HG02884 (cell line): ENCODE measurements around the gene CREBBP.

Experiments used
- ATAC-seq: cut with Tn5 transposase; IDR thresholded peaks from one replicate; pipeline ENCODE4 v1.9.1; 2021; ENCODE audit warnings: mild to moderate bottlenecking, moderate library complexity; ENCODE audit not compliant: unreplicated experiment

The CREBBP gene

DNA sequence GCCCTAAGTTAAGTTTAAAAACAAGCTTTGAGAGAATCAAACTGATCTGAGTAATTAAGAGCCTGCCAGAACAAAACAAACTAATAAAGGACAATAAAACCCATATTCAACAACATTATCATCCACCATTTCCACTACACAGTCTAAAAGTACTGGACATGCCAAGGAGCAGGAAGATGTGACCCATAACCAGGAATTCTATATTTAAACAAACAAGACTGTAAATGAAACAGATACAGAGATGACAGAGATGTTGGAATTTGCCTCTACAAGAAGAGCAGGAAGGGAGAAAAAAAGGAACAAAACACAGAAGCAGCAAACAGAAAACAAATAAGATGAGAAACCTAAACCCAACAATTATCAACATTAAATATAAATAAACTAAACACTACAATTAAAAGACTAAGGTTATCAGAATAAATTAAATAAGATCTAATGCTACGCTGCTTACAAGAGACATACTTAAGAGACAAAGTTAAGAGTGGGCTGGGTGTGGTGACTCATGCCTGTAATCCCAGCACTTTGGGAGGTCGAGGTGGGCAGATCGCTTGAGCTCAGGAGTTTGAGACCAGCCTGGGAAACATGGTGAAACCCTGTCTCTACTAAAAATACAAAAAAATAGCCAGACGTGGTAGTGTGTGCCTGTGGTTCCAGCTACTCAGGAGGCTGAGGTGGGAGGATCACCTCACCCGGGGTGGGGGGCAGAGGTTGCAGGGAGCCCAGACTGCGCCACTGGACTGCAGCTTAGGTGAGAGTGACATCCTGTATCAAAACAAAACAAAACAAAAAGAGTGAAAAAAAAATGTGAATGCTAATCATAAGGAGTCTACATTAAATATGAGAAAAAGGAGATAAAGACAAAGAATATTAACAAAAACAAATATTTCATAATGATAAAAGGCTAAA is 50.6 kb downstream of the CREBBP start:
- ATAC-seq = no peak

DNA sequence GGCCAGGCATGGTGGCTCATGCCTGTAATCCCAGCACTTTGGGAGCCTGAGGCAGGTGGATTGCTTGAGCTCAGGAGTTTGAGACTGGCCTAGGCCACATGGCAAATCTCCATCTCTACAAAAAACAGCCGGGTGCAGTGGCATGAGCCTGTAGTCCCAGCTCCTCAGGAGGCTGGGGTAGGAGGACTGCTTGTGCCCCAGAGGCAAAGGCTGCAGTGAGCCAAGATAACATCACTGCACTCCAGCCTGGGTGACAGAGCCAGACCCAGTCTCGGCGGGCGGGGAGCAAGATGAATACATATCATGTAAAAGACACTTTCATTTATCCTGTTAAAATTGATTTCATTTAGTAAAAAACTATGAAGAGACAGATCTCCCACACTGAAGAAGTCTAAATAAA is 54.6 kb downstream of the CREBBP start:
- no peak for ATAC-seq

DNA sequence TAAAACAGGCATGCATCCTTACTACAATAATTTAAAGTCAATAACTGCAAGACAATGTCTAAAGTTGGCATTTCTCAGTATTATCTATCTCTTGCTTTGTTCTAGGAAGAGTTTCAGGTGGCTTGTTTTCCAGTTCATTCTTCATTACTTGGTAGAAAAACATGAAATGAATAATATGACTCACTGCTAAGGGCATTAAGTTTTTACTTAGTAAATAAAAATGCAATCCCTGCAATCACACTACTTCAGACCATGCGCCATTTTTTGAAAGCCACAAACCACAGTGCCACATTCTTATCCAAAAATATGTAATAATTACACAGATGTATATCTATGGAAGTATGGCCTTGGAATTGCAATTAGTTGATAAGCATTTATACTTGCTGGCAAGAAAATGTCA is 55.4 kb downstream of the CREBBP start:
- no peak for ATAC-seq

DNA sequence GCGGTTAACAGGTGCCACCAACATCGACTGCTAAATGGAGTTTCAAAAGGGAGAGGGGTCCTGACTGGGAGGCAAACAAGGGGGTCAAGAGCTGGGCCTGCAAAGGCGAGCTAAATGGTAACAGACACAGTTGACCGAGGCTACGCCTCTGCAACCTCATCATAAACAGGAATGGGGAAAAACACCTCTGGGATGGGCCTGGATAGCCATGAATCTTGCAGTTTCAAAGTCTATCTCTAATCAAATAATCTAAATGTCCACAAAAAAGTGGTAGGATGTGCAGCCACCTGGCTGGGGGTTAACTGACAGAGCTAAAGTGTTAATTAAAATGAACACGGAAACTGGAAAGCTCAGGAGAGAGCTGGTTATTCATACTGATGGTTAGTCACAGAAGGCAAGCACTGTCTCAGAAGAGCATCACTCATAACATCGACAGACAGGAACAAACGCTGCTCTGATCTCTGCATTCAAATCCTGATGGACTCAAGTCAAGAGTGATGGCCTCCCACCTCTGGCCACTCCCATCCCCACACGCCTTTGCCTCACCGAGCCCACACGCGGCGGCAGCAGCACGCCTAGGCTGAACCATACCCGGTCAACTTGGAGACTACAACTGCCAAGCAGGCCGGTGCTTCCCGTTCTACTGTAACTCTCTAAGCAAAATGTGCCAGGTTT is 56.3 kb downstream of the CREBBP start:
- ATAC-seq = no peak

DNA sequence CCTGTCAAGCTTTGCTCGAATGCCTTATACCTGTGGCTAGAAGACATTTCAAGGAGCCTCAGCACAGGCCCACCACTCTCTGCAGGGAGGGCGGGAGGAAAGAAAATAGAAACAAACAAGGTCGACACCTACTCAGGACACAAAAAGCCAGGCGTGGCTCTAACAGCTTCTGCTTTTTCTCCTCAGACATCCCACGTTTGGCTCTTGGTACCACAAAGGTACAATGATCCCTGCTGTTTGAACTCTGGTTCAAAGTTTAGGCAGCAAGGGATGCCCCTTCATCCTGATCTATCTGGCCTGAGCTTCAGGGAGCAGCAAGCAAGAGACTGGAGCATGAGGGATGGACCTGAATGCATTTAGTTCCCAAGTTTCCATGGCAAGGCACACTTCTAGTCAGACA is 57.1 kb downstream of the CREBBP start:
- ATAC-seq = no peak

DNA sequence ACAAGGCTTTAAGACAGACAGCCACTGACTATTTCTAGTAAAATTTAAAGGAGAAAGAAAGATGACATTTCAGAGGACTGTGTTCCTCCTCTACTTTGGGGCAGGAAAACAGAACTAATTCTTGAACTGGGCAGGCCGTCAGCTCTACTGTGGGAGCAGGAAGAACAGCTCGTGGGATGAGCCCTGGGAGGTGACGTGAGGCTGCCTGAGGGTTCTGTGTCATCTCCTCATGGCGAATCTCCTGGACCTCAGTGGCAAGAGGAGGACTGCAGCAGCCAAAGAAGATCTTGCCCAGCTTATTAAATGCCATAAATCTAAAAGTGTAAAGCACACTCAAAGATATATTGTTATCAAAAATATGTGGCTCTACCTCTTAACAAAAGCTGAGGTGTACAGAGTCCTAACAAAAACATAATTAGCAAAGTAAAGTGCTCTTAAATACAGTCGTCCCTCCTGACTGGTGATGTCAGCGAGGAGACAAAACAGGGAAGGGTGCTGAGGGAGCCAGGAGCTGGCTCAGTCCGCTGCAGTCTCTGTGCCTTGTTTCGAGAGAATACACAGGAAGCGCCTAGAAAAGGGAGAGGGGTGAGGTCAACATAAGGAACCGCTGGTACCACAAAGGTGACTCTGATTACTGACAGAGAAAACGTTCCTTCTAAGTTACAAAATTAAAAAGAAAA is 58.0 kb downstream of the CREBBP start:
- no peak for ATAC-seq

DNA sequence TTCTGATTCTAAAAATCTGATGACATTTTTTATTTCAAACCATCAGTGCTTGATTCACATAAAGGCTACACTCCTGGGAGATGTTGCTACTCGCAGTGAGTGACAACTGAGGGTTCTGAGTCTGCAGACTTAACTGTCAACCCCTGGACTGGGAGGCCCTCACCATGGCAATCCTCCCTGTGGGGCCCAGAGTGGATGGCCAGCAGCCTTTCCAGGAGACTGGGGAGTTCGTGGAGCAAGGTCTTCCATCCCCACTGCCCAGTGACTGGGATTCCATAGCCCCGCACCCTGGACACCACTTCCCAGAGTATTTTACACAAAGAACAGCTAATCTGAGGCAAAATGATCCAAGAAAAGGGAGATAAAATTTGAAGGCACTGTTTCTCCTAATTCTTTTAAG is 59.3 kb downstream of the CREBBP start:
- no peak for ATAC-seq

DNA sequence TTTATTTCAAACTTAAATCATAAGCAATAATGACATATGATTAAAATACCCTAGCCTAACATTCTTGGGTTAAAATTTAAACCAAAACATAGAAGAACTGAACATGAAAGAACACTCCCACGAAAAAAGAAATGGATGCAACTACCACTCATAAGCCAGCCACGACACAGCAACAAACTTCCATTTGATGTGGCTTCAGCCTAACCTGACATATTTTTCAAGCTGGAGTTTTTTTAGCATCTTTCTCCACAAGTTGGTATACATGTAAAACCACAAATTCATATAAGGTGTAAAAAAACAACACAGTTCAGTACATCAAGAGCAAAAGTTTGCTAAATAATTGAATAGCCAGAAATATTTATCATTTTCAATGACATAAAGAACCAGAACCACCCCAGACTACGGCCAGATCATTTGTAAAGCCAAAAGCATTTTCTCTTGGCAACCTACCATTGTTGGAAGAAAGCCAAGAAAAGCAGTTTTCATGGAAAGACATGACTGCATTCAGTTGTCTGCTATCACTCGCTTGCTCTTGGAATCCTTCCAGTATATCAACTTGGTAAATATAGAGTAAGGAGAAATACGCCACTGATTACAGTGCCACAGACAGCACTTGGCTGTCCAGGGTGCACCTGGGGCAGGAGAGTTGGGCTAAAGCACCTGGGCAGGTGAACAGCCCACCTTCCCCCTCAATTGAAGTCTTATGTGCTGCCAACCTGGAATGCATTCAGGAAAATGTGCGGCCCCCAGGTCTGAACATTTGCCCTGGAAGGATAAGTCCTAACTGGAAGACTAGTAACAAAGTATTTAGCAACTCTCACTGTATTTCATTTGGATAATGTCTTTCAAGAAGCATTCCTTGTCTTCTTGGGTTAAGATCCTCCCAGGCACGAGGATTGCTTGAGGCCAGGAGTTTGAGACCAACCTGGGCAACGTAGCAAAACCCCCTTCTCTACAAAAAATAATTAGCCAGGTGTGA is 60.5 kb downstream of the CREBBP start:
- no peak for ATAC-seq

DNA sequence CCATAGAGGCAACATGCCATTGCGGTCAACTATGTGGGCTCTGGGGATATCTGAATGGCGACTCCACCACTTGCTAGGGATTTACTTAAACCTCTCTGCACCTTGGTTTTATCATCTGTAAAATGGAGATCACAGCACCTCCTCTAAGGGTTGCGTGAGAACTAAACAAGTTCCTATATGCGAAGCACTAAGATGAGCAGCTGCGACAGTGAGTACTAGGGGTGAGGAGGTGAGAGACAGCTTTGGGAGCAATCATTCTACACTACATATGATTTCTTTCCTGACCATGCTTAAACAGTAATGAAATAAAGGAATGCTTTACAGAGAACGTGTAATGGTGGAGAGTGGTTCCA is 61.4 kb downstream of the CREBBP start:
- no peak for ATAC-seq

DNA sequence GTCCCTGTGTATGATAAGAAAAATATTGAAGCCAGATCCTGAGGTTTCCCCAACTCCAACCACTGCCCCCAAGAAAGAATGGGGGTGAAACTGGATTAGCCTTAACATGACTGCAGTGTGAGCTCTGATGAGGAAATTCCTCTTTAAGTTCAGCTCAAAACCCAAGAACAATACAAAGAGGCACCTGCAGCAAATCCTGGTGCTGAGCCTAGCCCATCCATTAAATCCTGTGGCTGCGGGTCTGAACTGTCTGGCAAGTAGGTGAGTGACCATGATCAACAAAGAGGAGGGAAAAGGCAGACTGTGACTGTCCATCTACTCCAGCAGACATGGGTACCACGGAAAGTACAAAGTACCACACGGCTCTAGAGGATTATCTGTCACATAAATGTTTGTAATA is 64.2 kb downstream of the CREBBP start:
- ATAC-seq = no peak

DNA sequence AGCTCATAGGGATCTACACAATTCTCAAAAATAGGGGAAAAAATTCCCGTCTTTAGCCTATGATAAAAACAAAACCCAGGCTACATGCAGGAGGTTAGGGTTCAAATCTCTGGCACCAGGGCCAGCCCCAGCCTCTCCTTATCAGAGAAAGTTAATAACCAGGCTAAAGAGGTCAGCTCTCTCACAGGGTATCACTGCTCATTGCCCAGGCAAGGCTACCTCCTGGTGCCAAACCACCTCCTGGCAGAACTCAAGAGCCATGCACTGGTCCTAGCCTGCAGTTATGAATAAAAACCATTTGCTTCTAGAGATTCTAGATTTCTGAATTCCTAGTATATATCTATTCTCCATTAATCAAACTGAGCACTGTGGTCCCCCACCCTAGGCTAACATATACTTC is 65.8 kb downstream of the CREBBP start:
- no peak for ATAC-seq

DNA sequence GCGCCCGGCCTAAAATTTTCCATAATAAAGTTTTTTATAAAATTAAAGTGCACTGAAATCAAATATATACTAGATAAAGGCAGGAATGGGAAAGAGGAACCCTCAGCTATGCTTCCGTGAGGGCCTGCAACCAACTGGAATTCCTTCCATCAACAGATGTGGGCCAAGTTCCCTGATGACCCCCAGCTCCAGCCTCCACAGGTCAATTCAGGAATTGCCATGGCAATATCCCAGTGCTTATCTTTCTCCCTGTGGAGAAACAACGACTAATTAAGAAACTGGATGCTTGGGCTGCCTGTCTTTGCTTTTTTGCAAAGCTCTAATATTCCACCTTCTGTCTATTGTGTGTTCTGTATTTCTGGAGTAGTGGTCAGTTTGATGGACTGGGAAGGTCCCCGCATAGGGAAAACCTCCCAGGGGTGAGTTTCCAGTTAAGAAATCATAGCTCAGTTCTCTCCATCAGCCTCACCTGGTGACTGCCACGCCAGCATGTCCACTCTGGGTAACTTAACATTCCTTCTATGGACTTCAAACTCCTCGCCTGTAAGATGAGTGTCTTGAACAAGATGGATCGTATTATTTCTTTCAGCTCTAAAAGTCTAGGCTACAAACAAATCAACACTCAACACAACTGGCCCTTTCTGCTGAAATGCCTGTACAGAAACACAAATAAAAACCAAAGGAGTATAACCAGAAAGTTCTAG is 67.9 kb downstream of the CREBBP start:
- no peak for ATAC-seq

DNA sequence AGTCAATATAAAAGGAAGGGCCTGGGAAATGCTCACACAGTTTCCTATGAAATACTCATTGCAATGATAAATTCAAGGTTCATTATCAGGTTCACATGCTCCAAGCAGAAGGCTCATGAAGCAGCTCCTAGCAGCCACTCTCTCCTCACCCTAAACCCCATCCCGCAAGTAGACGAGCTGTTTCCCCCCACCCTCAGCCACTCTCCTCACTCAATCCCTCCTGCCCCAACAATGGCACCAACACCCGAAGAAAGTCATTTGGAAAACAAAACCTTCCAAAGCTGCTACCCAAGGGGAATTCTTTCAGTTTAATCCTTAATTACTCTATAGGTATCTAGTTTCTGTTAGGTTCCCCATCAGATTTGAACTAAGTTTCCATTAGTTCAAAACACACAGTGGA is 69.7 kb downstream of the CREBBP start:
- no peak for ATAC-seq

DNA sequence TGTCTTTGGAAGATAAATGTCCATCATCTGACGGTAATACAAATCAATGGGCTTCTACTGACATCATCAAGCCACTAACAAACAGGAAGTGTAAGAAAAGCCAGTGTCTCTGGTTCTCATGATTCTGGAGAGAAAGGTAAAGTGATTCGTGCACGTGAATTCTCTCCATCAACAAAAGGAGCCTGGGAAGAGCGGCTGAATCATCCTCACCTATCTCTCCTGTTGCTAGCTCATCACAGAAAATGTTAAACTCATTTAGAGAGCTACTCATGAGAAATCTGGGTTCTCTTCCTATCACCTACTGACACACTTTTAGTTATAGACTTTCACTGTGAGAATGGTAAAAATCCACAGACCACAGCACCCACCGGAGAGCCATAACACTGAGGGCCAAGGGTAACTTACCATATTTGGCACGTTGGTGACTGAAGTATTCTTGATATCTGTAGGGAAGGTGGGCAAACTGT is 70.3 kb downstream of the CREBBP start:
- ATAC-seq = no peak

DNA sequence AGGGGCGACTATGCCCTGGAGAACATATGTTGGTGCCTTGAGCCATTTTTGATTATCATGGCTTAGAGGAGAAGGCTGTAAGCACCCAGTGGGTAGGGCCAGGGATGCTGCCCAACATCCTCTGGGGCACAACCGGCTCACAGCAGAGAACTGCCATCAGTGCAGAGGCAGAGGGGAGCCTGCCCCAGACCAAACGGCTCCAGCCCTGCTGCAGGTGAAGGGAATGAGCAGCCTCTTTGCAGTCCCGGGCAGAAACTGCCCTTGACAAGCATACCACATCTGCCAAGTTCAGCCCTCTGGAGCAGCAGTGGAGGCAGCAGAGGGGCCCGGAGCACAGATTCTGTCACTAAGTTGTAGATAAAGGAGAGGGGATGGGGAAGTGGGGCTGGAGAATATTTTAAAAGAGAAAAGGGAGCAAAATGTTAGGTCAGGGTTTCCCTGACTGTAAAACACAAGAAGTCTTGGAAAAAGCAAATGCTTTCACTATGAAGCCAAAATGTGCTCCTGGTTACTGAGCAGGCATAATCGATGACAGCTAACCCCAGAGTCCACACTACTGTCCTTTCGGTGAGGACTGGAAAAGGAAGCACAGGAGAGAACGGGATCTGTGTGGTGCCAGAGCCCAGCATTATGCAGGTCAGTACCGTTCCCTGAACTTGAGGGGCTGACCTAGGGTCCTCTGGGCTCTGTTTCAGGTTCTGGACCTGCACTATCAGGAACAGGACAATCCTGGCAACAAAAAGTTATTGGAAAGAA is 72.0 kb downstream of the CREBBP start:
- ATAC-seq = no peak

DNA sequence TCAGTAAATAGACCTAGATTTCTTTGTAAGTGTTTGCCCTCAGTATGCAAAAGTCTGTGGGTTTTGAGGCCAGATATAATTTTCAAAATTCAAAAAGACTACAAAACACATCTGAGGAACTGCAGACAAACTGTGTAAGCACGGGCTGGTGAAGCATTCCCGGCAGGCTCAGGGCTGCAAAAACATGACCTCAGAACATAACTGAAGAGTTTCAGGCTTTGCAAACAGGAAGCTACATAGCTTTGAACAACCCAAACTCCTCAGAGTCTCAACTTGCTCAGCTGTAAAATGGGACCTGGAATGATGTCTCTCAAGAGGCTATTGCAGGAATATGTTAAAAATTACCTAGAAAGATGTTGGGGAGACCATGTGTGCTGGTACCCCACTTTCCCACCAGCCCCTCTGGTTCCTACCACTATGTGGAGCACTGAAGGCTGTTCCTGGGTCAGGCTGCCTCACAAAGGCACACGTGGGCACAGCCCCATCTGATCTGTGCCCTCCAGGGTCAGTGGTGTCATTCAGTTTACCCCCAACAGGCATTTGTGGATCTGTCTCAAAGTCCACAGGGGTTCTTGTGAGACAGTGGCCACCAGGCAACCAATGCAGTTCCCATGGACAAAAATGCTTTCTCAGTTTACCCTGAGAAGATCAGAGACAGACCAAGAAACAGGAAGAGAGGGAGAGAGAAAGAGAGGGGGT is 72.9 kb downstream of the CREBBP start:
- ATAC-seq = no peak

DNA sequence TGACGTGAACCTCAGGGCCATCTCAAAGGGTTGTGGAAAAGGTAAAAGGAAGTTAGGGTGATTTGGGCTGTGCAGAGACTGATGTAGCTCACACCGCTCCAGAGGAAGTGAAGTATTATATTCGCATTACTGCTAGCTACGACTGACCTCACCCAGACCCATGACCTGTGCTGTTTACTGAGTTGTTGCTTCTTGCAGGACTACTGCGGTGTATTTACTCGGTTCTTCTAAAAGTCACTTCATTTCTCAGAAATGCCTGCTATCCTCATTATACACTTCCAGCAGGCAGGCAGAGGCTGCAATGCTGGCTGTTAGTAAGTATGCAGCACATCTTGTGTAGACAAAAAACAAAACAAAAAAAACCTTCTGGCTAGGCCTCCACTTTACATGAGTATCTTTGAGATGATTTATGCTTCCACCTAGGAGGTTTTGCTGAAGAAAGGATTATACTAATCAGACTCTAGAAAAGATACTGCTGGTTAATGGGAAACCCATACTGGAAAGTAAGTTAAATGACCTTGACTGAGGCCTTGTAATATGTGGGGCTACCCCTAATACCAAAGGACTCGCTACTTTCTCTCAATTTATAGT is 76.0 kb downstream of the CREBBP start:
- no peak for ATAC-seq
